HepG2 (cell line): ENCODE data around the gene RASD1. TPM values are rescaled to one million over a fixed set of nuclear protein-coding genes. Genes with fewer than 3 reads are reported as not detected.

ENCODE experiments used
- ATAC-seq: fragments of 200-7000 bp; cut with Tn5 transposase; 3 replicates; pipeline ENCODE4 v1.9.1; 2020; ENCODE audit warnings: mild to moderate bottlenecking, moderate library complexity
- BruUV-seq: library from RNA; stranded (reverse); fragments of 400-500 nt; replicated peaks from 2 replicates; lab custom pipeline; 2021; lab: Mats Ljungman, UMichigan
- CTCF ChIA-PET: fragments of 300-600 bp; formaldehyde crosslinking; extraction: SDS; loops from one replicate; lab custom pipeline; 2021; ENCODE audit warnings: low total read pairs, inconsistent platforms, low intra/inter-chr PET ratio; lab: Yijun Ruan, JAX
- POLR2A ChIA-PET: fragments of 350-600 bp; sonication (Branson Sonifier 250); formaldehyde crosslinking; loops from one replicate; lab custom pipeline; 2020; ENCODE audit warnings: antibody characterized with exemption, inconsistent platforms; lab: Yijun Ruan, JAX
- DNase-seq: peaks from one replicate; pipeline ENCODE4 v3.0.0-alpha.2; 2015; ENCODE audit warnings: low spot score
- FAIRE-seq: peaks from 3 replicates; lab custom pipeline; 2011; peaks lifted over from hg19 to GRCh38; lab: Jason Lieb, UNC
- H2AFZ ChIP-seq: one replicate; pipeline ENCODE4 v1.6.1; 2011; ENCODE audit warnings: low read length, inconsistent platforms
- H3K27ac ChIP-seq: fragments of 300-600 bp; 3 replicates; pipeline ENCODE4 v1.8.0; 2011; ENCODE audit warnings: mixed run types, mild to moderate bottlenecking, mixed read lengths, low read length, inconsistent platforms; ENCODE audit not compliant: insufficient read depth; ENCODE audit errors: extremely low read length
- H3K27me3 ChIP-seq, 2 experiments: fragments of 200-600 bp in 1 of 2; 2 replicates in 1 of 2; 3 replicates in 1 of 2; pipeline versions ENCODE4 v1.6.0 to v1.8.0; 2011; ENCODE audit warnings: low read length in 2 of 2, mild to moderate bottlenecking in 2 of 2, moderate library complexity in 2 of 2, inconsistent platforms in 1 of 2; ENCODE audit not compliant: insufficient read depth in 2 of 2, control insufficient read depth in 1 of 2
- H3K36me3 ChIP-seq, 2 experiments: fragments of 200-600 bp in 1 of 2; replicated peaks in 1 of 2; 2 replicates in 1 of 2; 3 replicates in 1 of 2; pipeline versions ENCODE4 v1.5.1 to v1.8.0; 2011; ENCODE audit warnings: low read length in 2 of 2, inconsistent platforms in 1 of 2; ENCODE audit not compliant: insufficient read depth in 2 of 2, control insufficient read depth in 1 of 2
- H3K4me1 ChIP-seq: 2 replicates; pipeline ENCODE4 v1.5.1; 2012; ENCODE audit warnings: low read length, inconsistent platforms; ENCODE audit not compliant: insufficient read depth
- H3K4me2 ChIP-seq: 2 replicates; pipeline ENCODE4 v1.6.0; 2011; ENCODE audit warnings: low read depth, low read length, inconsistent platforms
- H3K4me3 ChIP-seq, 3 experiments: fragments of 200-600 bp in 1 of 3; sonication (generic), shearing (Covaris generic) in 1 of 3; replicated peaks in 1 of 3; 2 replicates each; pipeline ENCODE4 v1.5.1; 2011 to 2016; ENCODE audit warnings: low read length in 3 of 3, inconsistent platforms in 2 of 3, low read depth in 2 of 3, mild to moderate bottlenecking in 2 of 3, control low read depth in 1 of 3, mixed read lengths in 1 of 3; ENCODE audit not compliant: insufficient read depth in 1 of 3
- H3K79me2 ChIP-seq: one replicate; pipeline ENCODE4 v1.6.1; 2011; ENCODE audit warnings: low read length, inconsistent platforms; ENCODE audit not compliant: insufficient read depth
- H3K9ac ChIP-seq: 2 replicates; pipeline ENCODE4 v1.6.0; 2011; ENCODE audit warnings: mild to moderate bottlenecking, low read depth, low read length, inconsistent platforms; ENCODE audit not compliant: insufficient read depth
- H3K9me3 ChIP-seq: 2 replicates; pipeline ENCODE4 v1.5.1; 2012; ENCODE audit warnings: mild to moderate bottlenecking, low read length
- H4K20me1 ChIP-seq: 2 replicates; pipeline ENCODE4 v1.6.0; 2011; ENCODE audit warnings: inconsistent platforms, mild to moderate bottlenecking, low read length, moderate library complexity; ENCODE audit not compliant: insufficient read depth
- ELF1 ChIP-seq: sonication (generic); formaldehyde crosslinking; IDR thresholded peaks from 2 replicates; pipeline ENCODE4 v1.4.0; 2020; ENCODE audit warnings: missing genetic modification reagents
- ZNF468 ChIP-seq: sonication (generic); formaldehyde crosslinking; IDR thresholded peaks from 2 replicates; pipeline ENCODE4 v1.8.0; 2022; ENCODE audit warnings: mild to moderate bottlenecking, moderate library complexity, missing genetic modification reagents
- ZNF75D ChIP-seq: sonication (generic); formaldehyde crosslinking; IDR thresholded peaks from 2 replicates; pipeline ENCODE4 v1.8.1; 2023; ENCODE audit warnings: missing genetic modification reagents, mild to moderate bottlenecking, borderline replicate concordance
- WGBS: methylation state at CpG from one replicate; pipeline ENCODE4 v1.1.6; 2017; ENCODE audit warnings: low lambda C conversion rate; 5-methylcytosine and 5-hydroxymethylcytosine counted together
- in situ Hi-C: cut with HindIII; loops from 2 replicates; pipeline ENCODE4 v1.10.0; 2017; ENCODE audit warnings: low pct_unique_long_range_greater_than_20kb; ENCODE audit not compliant: extremely low pct_ligation_motif_present
- intact Hi-C: fragments of 100-400 bp; cut with micrococcal nuclease; formaldehyde crosslinking; loops from one replicate; pipeline ENCODE4 v1.10.0; 2022; ENCODE audit not compliant: unreplicated experiment
- polyA plus RNA-seq, 8 experiments: library from polyadenylated mRNA; depleted of rRNA in 3 of 8; stranded (reverse) in 7 of 8; unstranded in 1 of 8; fragments of >200 nt; fragmentation: Illumina TruSeq in 4 of 8; extraction: Trizol in 4 of 8; gene quantifications; 2 replicates each; pipeline versions ENCODE4 v1.2.1 to v1.2.3, GENCODE V29; 2011 to 2016; ENCODE audit warnings: low read depth in 4 of 8, missing spikeins in 1 of 8, mixed read lengths in 1 of 8; ENCODE audit not compliant: insufficient read depth in 1 of 8
- total RNA-seq, 5 experiments: library from RNA; depleted of rRNA; stranded (reverse); fragments of >200 nt; fragmentation: Illumina TruSeq; extraction: Trizol; gene quantifications; 2 replicates each; pipeline ENCODE4 v1.2.3, GENCODE V29; 2016; ENCODE audit warnings: low read depth in 1 of 5
- TF ChIP-seq, protein P1 (sequence below): sonication (generic); formaldehyde crosslinking; IDR thresholded peaks from 2 replicates; pipeline ENCODE4 v1.4.0; 2020; ENCODE audit warnings: missing genetic modification reagents, borderline replicate concordance
- TF ChIP-seq, protein P2 (sequence below): sonication (generic); formaldehyde crosslinking; IDR thresholded peaks from 2 replicates; pipeline ENCODE4 v1.8.1; 2022; ENCODE audit warnings: low read depth, mild to moderate bottlenecking, missing genetic modification reagents
- TF ChIP-seq, protein P3 (sequence below): sonication (generic); formaldehyde crosslinking; IDR thresholded peaks from 2 replicates; pipeline ENCODE4 v1.4.0; 2020; ENCODE audit warnings: missing genetic modification reagents

RASD1 gene
- total and polyA plus RNA-seq, 2 of the 13 experiments (the other 11 are each of a cell fraction or from before 2014, with no cell fraction given) = 1.6 to 4.2 TPM

DNA sequence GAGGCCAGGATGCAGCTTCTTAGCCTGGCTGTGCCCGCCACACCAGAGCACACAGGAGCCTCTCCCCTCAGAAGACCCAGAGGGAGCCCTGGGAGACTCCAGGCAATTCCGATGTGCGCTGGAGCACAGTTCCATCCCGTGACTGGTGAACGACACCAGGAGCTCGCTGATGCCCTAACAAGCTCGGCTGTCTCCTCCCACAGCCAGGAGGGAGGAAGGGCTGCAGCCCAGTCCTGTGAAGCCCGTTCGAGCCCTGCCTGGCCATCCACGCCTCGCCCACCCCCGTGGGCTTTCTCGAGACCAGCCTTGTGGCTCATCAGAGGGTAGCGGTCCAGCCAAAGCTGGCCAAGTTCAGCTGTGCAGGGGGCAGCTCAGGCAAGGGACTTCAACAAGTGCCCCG is 21.8 kb upstream of the RASD1 start:
- no peak overlapping the region for H2AFZ ChIP-seq
- TF ChIP-seq, protein P1, sequence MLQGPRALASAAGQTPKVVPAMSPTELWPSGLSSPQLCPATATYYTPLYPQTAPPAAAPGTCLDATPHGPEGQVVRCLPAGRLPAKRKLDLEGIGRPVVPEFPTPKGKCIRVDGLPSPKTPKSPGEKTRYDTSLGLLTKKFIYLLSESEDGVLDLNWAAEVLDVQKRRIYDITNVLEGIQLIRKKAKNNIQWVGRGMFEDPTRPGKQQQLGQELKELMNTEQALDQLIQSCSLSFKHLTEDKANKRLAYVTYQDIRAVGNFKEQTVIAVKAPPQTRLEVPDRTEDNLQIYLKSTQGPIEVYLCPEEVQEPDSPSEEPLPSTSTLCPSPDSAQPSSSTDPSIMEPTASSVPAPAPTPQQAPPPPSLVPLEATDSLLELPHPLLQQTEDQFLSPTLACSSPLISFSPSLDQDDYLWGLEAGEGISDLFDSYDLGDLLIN (CRISPR knock-in tag) = no peak
- TF ChIP-seq ZNF75D (CRISPR knock-in tag) (no peak), ZNF468 (CRISPR knock-in tag) (no peak), ELF1 (no peak)
- TF ChIP-seq, protein P2, sequence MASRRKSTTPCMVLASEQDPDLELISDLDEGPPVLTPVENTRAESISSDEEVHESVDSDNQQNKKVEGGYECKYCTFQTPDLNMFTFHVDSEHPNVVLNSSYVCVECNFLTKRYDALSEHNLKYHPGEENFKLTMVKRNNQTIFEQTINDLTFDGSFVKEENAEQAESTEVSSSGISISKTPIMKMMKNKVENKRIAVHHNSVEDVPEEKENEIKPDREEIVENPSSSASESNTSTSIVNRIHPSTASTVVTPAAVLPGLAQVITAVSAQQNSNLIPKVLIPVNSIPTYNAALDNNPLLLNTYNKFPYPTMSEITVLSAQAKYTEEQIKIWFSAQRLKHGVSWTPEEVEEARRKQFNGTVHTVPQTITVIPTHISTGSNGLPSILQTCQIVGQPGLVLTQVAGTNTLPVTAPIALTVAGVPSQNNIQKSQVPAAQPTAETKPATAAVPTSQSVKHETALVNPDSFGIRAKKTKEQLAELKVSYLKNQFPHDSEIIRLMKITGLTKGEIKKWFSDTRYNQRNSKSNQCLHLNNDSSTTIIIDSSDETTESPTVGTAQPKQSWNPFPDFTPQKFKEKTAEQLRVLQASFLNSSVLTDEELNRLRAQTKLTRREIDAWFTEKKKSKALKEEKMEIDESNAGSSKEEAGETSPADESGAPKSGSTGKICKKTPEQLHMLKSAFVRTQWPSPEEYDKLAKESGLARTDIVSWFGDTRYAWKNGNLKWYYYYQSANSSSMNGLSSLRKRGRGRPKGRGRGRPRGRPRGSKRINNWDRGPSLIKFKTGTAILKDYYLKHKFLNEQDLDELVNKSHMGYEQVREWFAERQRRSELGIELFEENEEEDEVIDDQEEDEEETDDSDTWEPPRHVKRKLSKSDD (CRISPR knock-in tag) = no peak
- TF ChIP-seq, protein P3, sequence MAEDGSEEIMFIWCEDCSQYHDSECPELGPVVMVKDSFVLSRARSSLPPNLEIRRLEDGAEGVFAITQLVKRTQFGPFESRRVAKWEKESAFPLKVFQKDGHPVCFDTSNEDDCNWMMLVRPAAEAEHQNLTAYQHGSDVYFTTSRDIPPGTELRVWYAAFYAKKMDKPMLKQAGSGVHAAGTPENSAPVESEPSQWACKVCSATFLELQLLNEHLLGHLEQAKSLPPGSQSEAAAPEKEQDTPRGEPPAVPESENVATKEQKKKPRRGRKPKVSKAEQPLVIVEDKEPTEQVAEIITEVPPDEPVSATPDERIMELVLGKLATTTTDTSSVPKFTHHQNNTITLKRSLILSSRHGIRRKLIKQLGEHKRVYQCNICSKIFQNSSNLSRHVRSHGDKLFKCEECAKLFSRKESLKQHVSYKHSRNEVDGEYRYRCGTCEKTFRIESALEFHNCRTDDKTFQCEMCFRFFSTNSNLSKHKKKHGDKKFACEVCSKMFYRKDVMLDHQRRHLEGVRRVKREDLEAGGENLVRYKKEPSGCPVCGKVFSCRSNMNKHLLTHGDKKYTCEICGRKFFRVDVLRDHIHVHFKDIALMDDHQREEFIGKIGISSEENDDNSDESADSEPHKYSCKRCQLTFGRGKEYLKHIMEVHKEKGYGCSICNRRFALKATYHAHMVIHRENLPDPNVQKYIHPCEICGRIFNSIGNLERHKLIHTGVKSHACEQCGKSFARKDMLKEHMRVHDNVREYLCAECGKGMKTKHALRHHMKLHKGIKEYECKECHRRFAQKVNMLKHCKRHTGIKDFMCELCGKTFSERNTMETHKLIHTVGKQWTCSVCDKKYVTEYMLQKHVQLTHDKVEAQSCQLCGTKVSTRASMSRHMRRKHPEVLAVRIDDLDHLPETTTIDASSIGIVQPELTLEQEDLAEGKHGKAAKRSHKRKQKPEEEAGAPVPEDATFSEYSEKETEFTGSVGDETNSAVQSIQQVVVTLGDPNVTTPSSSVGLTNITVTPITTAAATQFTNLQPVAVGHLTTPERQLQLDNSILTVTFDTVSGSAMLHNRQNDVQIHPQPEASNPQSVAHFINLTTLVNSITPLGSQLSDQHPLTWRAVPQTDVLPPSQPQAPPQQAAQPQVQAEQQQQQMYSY = no peak
- ATAC-seq (no peak), FAIRE-seq (no peak), DNase-seq (no peak)
- CTCF ChIA-PET = no interaction called here
- POLR2A ChIA-PET = interaction anchor here (1.2 kb wide), 1 partner anchor 21 kb away, joined by 3 read pairs; no protein-coding TSS in a partner anchor
- H4K20me1 ChIP-seq = no peaks in the 10 kb centered on the region
- in situ Hi-C loops (no loop called here), intact Hi-C loops (no loop called here)
- 87% methylated on average over 3 of the region's 15 CpGs for WGBS
- no peak overlapping the region for H3K27ac ChIP-seq
- H3K27me3 ChIP-seq = no peaks in the 10 kb centered on the region
- H3K36me3 ChIP-seq = peaks cover 3 to 4% of the 10 kb centered on the region in 2 experiments; a peak in 2 of 5 replicates
- BruUV-seq = no TSS peak
- no peaks in the 10 kb centered on the region for H3K79me2 ChIP-seq
- H3K9ac ChIP-seq = no peak overlapping the region
- H3K4me2 ChIP-seq = no peak overlapping the region
- H3K4me3 ChIP-seq = no peak overlapping the region
- H3K4me1 ChIP-seq = no peaks in the 10 kb centered on the region
- H3K9me3 ChIP-seq = no peaks in the 10 kb centered on the region
